SU-DHL-6 (cell line): ENCODE measurements around the gene SETDB2.
"Not testable (repeated sequence)": the region's sequence is repeated elsewhere in the genome, so short reads cannot be mapped to it uniquely, and the experiment has no call there.

Experiments
- H2AFZ ChIP-seq: fragments of 200-600 bp; sonication (generic); 2 replicates; pipeline ENCODE4 v1.6.1; 2014; ENCODE audit warnings: low read depth, mild to moderate bottlenecking, moderate library complexity, mixed read lengths, antibody characterized with exemption, low read length; ENCODE audit not compliant: severe bottlenecking
- H3F3A ChIP-seq: fragments of 200-600 bp; shearing (Covaris generic); 2 replicates; pipeline ENCODE4 v1.6.0; 2016; ENCODE audit warnings: antibody characterized with exemption, mild to moderate bottlenecking; ENCODE audit not compliant: insufficient read depth
- H3K27ac ChIP-seq: fragments of 200-600 bp; sonication (generic); 2 replicates; pipeline ENCODE4 v1.5.1; 2016; ENCODE audit warnings: low read depth, mild to moderate bottlenecking, low read length, moderate library complexity, mixed read lengths
- H3K27me3 ChIP-seq: fragments of 200-600 bp; sonication (generic), shearing (Covaris generic); 2 replicates; pipeline ENCODE4 v1.6.0; 2014; ENCODE audit warnings: mild to moderate bottlenecking, low read length
- H3K36me3 ChIP-seq: fragments of 200-600 bp; sonication (generic); 2 replicates; pipeline ENCODE4 v1.6.1; 2014; ENCODE audit warnings: mild to moderate bottlenecking, low read length, mixed read lengths
- H3K4me2 ChIP-seq: fragments of 300-600, 200-600 bp; shearing (Covaris generic), sonication (generic); 2 replicates; pipeline ENCODE4 v1.6.0; 2014; ENCODE audit warnings: low read length, low read depth, mild to moderate bottlenecking; ENCODE audit not compliant: poor library complexity, severe bottlenecking
- H3K4me3 ChIP-seq: fragments of 200-600 bp; sonication (generic); 2 replicates; pipeline ENCODE4 v1.5.1; 2014; ENCODE audit warnings: antibody characterized with exemption, low read length, mild to moderate bottlenecking, mixed read lengths; ENCODE audit not compliant: insufficient read depth, poor library complexity, severe bottlenecking
- H3K79me2 ChIP-seq: fragments of 200-600 bp; sonication (generic); 2 replicates; pipeline ENCODE4 v1.6.1; 2014; ENCODE audit warnings: mild to moderate bottlenecking, low read length, moderate library complexity; ENCODE audit not compliant: insufficient read depth
- H3K9ac ChIP-seq: fragments of 200-600 bp; sonication (generic); 2 replicates; pipeline ENCODE4 v1.7.0; 2014; ENCODE audit warnings: mild to moderate bottlenecking, low read length
- H3K9me2 ChIP-seq: fragments of 200-600 bp; sonication (generic); replicated peaks from 2 replicates; pipeline ENCODE4 v1.6.1; 2014; ENCODE audit warnings: low read length; ENCODE audit not compliant: insufficient read depth
- H3K9me3 ChIP-seq: fragments of 200-600 bp; sonication (generic); 2 replicates; pipeline ENCODE4 v1.6.1; 2014; ENCODE audit warnings: low read length, mixed read lengths; ENCODE audit not compliant: insufficient read depth
- H4K20me1 ChIP-seq: fragments of 200-600 bp; sonication (generic); 2 replicates; pipeline ENCODE4 v1.6.1; 2014; ENCODE audit warnings: low read depth, mild to moderate bottlenecking, antibody characterized with exemption, low read length, moderate library complexity, mixed read lengths
- EZH2phosphoT487 ChIP-seq: fragments of 200-600 bp; sonication (generic), shearing (Covaris generic); conservative IDR thresholded peaks from 2 replicates; pipeline ENCODE4 v1.6.1; 2018; ENCODE audit warnings: mild to moderate bottlenecking, antibody characterized with exemption, low read length, moderate library complexity, mixed read lengths
- TF ChIP-seq, protein P1 (sequence below): fragments of 200-600 bp; sonication (generic); IDR thresholded peaks from one replicate; pipeline ENCODE4 v1.5.1; 2017; ENCODE audit warnings: antibody characterized with exemption, mild to moderate bottlenecking, low read length, moderate library complexity; ENCODE audit not compliant: insufficient read depth, poor library complexity, severe bottlenecking

Gene SETDB2

GRCh38 chr13:49495783-49496762, 52.0 kb downstream of the SETDB2 start, which contains the start of gene PHF11:
TSS of gene PHF11 (plus strand) at chr13:49495953. CDS start at chr13:49496002, 49 bp downstream.
- H3K27ac ChIP-seq = peak within 1 kb of the TSS; percentile 94
- peak within 1 kb of the TSS; percentile 81 for H2AFZ ChIP-seq
- peaks cover 52% of the 10 kb centered on the region for H3F3A ChIP-seq
- peak within 1 kb of the TSS; percentile 74 for H3K9ac ChIP-seq
- H3K27me3 ChIP-seq = no peaks in the 10 kb centered on the region
- H4K20me1 ChIP-seq = no peaks in the 10 kb centered on the region
- H3K4me3 ChIP-seq = peak within 1 kb of the TSS; percentile 68
- no peaks in the 10 kb centered on the region for H3K9me2 ChIP-seq
- no peaks in the 10 kb centered on the region for H3K36me3 ChIP-seq
- TF ChIP-seq EZH2phosphoT487 = no peak
- TF ChIP-seq, protein P1, sequence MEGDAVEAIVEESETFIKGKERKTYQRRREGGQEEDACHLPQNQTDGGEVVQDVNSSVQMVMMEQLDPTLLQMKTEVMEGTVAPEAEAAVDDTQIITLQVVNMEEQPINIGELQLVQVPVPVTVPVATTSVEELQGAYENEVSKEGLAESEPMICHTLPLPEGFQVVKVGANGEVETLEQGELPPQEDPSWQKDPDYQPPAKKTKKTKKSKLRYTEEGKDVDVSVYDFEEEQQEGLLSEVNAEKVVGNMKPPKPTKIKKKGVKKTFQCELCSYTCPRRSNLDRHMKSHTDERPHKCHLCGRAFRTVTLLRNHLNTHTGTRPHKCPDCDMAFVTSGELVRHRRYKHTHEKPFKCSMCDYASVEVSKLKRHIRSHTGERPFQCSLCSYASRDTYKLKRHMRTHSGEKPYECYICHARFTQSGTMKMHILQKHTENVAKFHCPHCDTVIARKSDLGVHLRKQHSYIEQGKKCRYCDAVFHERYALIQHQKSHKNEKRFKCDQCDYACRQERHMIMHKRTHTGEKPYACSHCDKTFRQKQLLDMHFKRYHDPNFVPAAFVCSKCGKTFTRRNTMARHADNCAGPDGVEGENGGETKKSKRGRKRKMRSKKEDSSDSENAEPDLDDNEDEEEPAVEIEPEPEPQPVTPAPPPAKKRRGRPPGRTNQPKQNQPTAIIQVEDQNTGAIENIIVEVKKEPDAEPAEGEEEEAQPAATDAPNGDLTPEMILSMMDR = no peak
- H3K4me2 ChIP-seq = peak within 1 kb of the TSS; percentile 96
- H3K79me2 ChIP-seq = no peaks in the 10 kb centered on the region
- no peaks in the 10 kb centered on the region for H3K9me3 ChIP-seq

GRCh38 chr13:49496837-49497236, 52.8 kb downstream of the SETDB2 start:
- Histone ChIP-seq H3K27ac (peak overlapping the region; percentile 94), H3K4me2 (peak overlapping the region; percentile 96), H3K9ac (peak overlapping the region; percentile 74), H3F3A (peaks cover 52% of the 10 kb centered on the region)
- not testable (repeated sequence) for H4K20me1 ChIP-seq, H3K27me3 ChIP-seq, H2AFZ ChIP-seq, H3K79me2 ChIP-seq, H3K9me2 ChIP-seq, H3K9me3 ChIP-seq, H3K4me3 ChIP-seq, H3K36me3 ChIP-seq

DNA sequence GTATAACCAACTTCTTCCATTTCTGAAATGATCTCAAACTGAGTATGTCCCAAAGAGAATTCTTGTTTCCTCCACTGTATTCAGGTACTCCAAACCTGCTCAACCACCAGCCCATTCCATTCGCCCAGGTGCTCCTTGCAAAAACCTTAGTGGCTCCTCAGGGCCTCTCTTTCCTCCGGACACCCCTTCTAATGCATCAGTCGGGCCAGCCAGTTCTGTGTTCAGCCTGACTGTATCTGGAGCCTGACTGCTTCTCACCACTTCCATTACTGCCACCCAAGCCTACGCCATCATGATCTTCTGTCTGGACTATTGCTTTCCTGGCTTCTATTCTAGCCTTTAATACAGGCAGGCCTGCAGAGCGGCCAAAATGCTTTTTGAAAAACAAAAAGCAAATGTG, 53.2 kb downstream of the SETDB2 start:
- peaks cover 49% of the 10 kb centered on the region for H3F3A ChIP-seq
- TF ChIP-seq EZH2phosphoT487 = no peak
- TF ChIP-seq, protein P1 = no peak
- no peak overlapping the region for H3K4me3 ChIP-seq
- H3K27me3 ChIP-seq = no peaks in the 10 kb centered on the region
- H3K9me2 ChIP-seq = no peaks in the 10 kb centered on the region
- H3K36me3 ChIP-seq = no peaks in the 10 kb centered on the region
- no peaks in the 10 kb centered on the region for H3K79me2 ChIP-seq
- H3K9me3 ChIP-seq = no peaks in the 10 kb centered on the region
- peak overlapping the region; percentile 94; the same call in 1 of the 2 replicates for H3K27ac ChIP-seq
- no peak overlapping the region for H3K9ac ChIP-seq
- no peak overlapping the region for H2AFZ ChIP-seq
- no peaks in the 10 kb centered on the region for H4K20me1 ChIP-seq
- peak overlapping the region; percentile 96 for H3K4me2 ChIP-seq

DNA sequence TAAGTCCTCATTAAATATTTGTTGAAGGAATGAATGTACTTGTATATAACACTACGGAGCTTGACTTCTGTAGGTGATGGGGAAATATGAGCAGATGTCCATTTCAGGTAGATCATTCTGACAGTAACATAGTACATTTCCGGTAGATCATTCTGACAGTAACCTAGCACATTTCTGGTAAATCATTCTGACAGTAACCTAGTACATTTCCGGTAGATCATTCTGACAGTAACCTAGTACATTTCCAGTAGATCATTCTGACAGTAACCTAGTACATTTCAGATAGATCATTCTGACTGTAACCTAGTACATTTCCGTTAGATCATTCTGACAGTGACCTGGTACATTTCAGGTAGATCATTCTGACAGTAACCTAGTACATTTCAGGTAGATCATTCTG, 54.1 kb downstream of the SETDB2 start:
- Histone ChIP-seq H3K9me3 (no peaks in the 10 kb centered on the region), H3K27ac (peak overlapping the region; percentile 94; the same call in 1 of the 2 replicates), H3K4me3 (no peak overlapping the region), H3K4me2 (no peak overlapping the region), H3K9me2 (no peaks in the 10 kb centered on the region), H3K79me2 (no peaks in the 10 kb centered on the region), H3K36me3 (0 out of 2 replicates have a peak, but pooled peaks cover 2% of the 10 kb centered on the region), H4K20me1 (no peaks in the 10 kb centered on the region), H2AFZ (no peak overlapping the region), H3K9ac (no peak overlapping the region), H3K27me3 (no peaks in the 10 kb centered on the region), H3F3A (peaks cover 46% of the 10 kb centered on the region)
- TF ChIP-seq, protein P1 = no peak
- no peak for TF ChIP-seq EZH2phosphoT487
